MG63 (cell line): ENCODE data around the gene WNT9A. TPM values are rescaled to one million over a fixed set of nuclear protein-coding genes. Genes with fewer than 3 reads are reported as not detected.
"Not testable (repeated sequence)": the region's sequence is repeated elsewhere in the genome, so short reads cannot be mapped to it uniquely, and the experiment has no call there.

ENCODE experiments used
- DNase-seq: peaks from one replicate; pipeline ENCODE4 v3.0.0-alpha.2; 2020
- H3K27me3 ChIP-seq: fragments of 250-450 bp; sonication (Bioruptor Pico); 2 replicates; pipeline ENCODE4 v1.5.1; 2020; ENCODE audit warnings: mild to moderate bottlenecking, moderate library complexity
- H3K36me3 ChIP-seq: fragments of 250-450 bp; sonication (Bioruptor Pico); 2 replicates; pipeline ENCODE4 v1.5.1; 2020; ENCODE audit warnings: mild to moderate bottlenecking, moderate library complexity
- H3K4me3 ChIP-seq: fragments of 250-450 bp; sonication (Bioruptor Pico); 2 replicates; pipeline ENCODE4 v1.5.1; 2020; ENCODE audit warnings: mild to moderate bottlenecking, moderate library complexity
- H3K9me3 ChIP-seq: fragments of 250-450 bp; sonication (Bioruptor Pico); 2 replicates; pipeline ENCODE4 v1.5.1; 2020; ENCODE audit warnings: mild to moderate bottlenecking, moderate library complexity
- total RNA-seq: library from RNA; depleted of rRNA; stranded (reverse); fragments of >200 nt; shearing (Covaris generic); gene quantifications from 2 replicates; pipeline ENCODE4 v1.2.3, GENCODE V29; 2014; ENCODE audit warnings: low replicate concordance

WNT9A gene
- total RNA-seq, 1 experiment from 2014 or later = 11.3 TPM

DNA sequence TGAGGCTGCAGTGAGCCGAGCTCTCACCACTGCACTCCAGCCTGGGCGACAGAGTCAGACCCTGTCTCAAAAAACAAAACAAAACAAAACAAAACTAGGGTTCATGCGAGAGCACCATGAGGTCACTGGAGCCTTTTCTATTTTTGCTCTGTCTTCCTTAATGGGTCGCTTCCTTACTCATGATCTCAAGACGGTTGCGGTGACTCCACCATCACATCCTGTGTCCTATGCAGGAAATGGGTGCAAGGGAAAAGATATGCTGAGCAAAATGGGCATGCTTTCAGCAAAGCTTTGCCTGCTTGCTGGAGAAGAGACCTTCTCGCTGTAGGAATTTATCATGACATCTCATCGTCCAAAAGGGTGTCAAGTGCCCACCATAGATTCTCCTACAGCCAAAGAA is 36.4 kb downstream of the WNT9A start:
- Histone ChIP-seq H3K4me3 (no peak overlapping the region), H3K27me3 (no peaks in the 10 kb centered on the region), H3K9me3 (no peaks in the 10 kb centered on the region), H3K36me3 (no peaks in the 10 kb centered on the region)
- DNase-seq = no peak

DNA sequence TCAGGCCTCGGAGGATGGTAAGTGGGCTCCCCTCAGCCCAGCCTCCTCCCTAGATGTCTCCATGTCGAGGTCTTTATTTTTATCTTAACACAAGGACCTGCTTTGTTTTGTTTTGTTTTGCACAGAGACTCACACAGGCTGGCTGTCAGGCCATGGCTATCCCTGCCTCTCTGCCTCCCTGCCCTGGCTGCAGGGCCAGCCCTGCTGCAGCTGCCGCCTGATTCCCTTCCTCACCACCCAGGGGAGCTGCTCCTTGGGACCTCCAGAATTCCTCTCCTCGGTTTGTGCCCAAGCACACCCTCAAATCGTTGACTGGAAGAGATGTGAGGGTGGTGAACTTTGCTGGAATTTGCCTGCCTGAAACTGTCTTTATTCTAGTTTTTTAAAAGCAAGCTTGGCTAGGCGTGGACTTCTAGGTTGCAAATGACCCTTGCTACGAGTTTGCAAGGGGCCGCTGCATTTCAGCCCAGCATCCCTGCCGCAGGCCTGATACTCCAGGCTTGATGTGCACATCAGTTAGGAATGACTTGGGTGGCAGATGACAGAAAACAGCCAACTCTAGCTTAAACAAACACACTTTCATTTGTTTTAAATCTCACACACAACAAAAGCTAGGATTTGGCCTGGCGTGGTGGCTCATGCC is 37.1 kb downstream of the WNT9A start:
- Histone ChIP-seq H3K4me3 (no peak overlapping the region), H3K36me3 (no peaks in the 10 kb centered on the region), H3K9me3 (no peaks in the 10 kb centered on the region), H3K27me3 (no peaks in the 10 kb centered on the region)
- no peak for DNase-seq

- H3K36me3 ChIP-seq, DNase-seq: not testable (repeated sequence)
These were observed 37.8 kb downstream of the WNT9A start for GRCh38 chr1:227909923-227910328.

DNA sequence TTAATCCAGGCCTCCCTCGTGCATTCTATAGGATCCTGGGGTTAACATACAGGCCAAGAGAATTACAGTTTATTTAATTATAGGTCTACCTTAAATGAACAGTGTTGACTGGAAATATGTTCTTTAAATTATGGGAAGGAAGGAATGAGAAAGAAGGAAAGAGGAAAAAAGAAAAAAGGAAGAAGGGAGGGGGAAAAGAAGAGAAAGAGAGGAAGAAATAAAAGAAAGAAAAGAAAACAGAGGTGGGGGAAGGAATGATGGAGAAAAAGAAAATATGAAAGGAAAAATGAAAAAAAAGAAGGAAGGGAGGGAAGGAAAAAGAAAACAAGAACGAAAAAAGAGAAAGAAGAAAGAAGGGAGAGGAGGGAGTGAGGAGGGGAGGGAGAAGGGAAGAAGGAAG is 38.5 kb downstream of the WNT9A start:
- no peak for DNase-seq
- H3K4me3 ChIP-seq = no peak overlapping the region

More at GRCh38 chr1:227909923-227910328, 37.8 kb downstream of the WNT9A start:
- H3K4me3 ChIP-seq, H3K27me3 ChIP-seq, H3K9me3 ChIP-seq: not testable (repeated sequence)

DNA sequence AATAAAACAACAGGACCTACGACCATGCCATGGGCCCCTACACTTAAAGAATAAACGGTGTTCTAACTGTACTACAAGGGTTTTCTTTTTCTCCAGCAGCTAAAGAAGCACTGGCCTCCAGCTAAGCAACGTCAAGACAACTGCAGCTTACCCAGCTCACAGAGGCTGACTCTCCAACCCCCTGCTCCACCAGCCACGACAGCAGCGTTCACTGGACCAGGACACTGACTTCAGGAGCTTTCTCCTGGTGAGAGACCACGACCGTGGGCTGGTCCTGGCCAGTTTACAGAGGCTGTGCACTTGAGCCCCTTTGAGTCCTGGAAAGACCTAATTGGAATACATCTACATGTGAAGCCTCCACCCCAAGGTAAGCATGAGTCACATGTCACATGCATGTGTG is 39.4 kb downstream of the WNT9A start:
- H3K36me3 ChIP-seq = no peaks in the 10 kb centered on the region
- no peaks in the 10 kb centered on the region for H3K9me3 ChIP-seq
- no peak for DNase-seq
- H3K27me3 ChIP-seq = no peaks in the 10 kb centered on the region
- no peak overlapping the region for H3K4me3 ChIP-seq

More for the DNA sequence above, 38.5 kb downstream of the WNT9A start:
- no peaks in the 10 kb centered on the region for H3K36me3 ChIP-seq
- H3K9me3 ChIP-seq = no peaks in the 10 kb centered on the region
- H3K27me3 ChIP-seq = no peaks in the 10 kb centered on the region

DNA sequence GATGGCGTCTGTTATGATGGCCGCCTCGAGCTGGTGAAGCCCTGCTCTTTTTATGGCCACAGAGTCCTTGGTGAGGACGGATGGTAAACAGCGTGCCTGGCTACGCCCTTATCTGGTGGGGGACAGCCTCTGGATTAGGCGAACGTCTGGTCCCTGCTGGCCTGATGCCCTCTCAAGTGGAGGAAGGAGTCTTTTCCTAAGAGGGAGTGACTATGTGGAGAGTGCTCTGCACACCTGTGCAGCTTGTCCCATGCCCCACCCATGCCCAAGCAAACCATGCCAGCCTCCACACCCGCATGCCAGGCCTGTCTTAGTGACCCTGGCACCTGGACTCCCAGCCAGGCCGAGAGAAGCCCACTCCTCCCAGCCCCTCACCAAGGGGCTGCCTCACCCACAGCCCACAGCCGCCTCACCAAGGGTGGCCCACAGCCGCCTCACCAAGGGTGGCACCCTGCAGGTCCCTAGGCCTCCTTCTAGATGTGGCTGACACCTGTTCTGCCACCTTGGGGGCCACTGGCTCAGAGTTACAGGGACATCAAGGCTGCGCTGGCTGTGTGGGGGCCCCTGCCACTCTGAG is 40.2 kb downstream of the WNT9A start:
- Histone ChIP-seq H3K4me3 (no peak overlapping the region), H3K27me3 (no peaks in the 10 kb centered on the region), H3K9me3 (no peaks in the 10 kb centered on the region), H3K36me3 (no peaks in the 10 kb centered on the region)
- DNase-seq = no peak

DNA sequence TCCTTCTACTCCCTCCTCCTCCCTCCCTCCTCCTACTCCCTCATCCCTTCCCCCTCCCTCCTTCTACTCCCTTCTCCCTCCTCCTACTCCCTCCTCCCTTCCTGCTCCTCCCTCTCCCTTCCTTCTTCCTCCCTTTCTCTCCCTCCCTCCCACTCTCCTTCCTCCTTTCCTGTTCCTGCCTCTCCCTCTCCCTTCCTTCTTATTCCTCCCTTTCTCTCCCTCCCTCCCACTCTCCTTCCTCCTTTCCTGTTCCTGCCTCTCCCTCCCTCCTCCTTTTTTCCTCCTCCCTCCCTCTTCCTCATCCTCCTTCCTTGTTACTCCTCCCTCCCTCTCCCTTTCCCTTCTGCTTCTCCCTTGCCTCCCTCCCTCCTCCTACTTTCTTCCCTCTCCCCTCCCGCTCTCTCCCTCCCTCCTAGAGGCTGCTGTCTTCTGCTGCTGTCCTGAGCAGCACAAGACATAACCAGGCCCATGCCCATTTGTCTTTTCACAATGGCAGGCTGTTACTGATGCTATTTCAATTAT is 41.1 kb downstream of the WNT9A start:
- DNase-seq = no peak
- no peak overlapping the region for H3K4me3 ChIP-seq

DNA sequence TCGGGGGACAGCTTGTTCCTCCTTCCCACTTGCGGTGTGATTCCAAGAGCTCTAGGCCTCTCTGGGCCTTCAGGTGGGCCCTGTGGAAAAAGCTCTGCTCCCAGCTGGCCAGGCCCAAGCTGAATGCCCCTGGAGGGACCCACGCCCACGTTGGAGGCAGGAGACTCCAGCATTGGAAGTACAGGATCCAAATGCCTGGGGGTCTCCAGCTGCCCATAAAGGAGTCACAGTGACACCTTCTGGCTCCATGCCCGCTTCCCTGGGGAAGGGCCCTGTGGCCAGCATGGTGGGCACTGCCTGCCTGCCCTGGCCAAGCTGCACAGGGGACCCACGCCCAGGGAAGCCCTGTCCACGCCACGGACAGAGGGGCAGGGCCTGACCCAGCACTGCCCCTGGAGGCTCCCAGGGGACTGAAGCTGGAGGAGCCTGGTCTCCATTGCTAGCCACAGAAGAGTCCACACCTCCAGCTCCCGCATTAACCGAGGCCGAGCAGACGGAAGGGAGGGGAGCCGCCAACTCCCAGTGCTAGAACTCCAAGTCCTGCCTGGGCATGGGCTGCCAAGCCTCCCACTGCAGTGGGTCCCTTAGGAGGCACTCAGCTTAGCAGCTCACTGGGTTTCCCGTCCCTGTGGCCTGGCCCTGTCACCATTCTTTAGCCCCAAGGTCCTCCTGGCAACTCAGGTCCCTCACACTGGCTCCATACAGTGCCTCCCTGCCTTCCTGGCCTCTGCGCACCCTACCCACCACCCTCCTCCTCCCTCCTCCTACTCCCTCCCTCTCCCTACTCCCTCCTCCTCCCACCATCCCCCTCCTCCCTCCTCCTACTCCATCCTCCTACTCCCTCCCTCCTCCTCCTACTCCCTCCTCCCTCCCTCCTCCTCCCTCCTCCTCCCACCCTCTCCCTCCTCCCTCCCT is 41.9 kb downstream of the WNT9A start:
- H3K9me3 ChIP-seq = no peaks in the 10 kb centered on the region
- no peaks in the 10 kb centered on the region for H3K27me3 ChIP-seq
- no peak overlapping the region for H3K4me3 ChIP-seq
- DNase-seq = no peak
- no peaks in the 10 kb centered on the region for H3K36me3 ChIP-seq

More for the DNA sequence above, 41.1 kb downstream of the WNT9A start:
- no peaks in the 10 kb centered on the region for H3K9me3 ChIP-seq
- H3K27me3 ChIP-seq = no peaks in the 10 kb centered on the region
- no peaks in the 10 kb centered on the region for H3K36me3 ChIP-seq

- Histone ChIP-seq H3K36me3 (no peaks in the 10 kb centered on the region), H3K27me3 (no peaks in the 10 kb centered on the region), H3K4me3 (no peak overlapping the region), H3K9me3 (no peaks in the 10 kb centered on the region)
- DNase-seq = no peak
These were observed 43.0 kb downstream of the WNT9A start for GRCh38 chr1:227904541-227905335.

DNA sequence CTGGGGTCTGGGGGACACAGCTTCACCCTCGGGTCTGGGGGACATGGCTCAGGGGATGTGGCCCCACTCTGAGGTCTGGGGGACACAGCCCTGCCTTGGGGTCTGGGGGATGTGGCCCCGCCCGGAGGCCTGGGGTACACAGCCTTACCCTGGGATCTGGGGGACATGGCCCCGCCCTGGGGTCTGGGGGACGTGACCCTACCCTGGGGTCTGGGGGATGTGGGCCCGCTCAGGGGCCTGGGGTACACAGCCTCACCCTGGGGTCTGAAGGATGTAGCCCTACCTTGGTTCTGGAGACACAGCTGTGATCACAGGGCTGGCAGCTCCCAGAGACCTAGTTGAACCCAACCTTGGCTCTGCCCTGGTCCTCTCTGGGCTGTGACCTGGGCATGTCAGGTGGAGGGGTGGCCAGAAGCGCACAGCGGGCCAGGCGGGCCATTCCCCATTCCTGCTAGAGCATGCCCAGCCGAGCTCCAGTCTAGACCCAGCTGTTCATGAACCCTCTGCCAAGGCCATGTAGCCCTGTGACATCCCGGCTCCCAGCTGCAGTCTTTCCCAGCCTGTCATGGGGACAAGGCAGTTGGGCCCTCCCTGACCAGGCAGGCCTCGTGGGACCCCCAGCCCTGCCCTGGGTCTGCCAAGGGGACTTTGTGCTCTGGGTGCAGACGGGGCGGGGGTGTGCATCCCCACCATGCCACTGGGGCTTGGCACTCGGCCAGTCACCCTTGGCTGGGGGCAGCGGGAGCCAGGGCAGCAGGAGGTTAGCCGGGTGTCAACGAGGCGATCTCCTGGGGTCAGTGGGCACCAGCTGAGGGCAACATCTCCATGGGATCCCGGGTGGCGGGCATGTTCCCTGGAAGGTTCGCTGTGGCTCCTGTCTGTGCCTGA is 43.9 kb downstream of the WNT9A start:
- no peak for DNase-seq
- Histone ChIP-seq H3K27me3 (no peaks in the 10 kb centered on the region), H3K4me3 (no peak overlapping the region)

DNA sequence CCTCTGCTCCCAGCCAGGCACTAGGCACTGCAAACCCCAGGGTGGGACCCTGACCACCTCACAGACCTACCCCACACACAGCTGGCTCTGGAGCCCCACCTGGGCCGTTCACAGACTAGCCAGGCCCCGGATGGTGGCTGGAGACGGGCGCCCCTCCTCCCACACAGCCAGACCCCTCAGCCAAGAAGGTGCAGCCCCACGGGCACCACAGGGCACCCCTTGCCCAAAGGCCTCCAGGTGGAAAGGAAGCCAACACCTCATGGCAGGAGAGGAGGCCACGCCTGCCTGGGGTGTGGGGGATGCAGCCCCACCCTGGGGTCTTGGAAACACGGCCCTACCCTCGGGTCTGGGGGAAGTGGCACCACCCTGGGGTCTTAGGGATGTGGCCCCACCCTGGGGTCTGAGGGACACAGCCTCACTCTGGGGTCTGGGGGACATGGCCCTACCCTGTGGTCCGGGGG is 44.6 kb downstream of the WNT9A start:
- Histone ChIP-seq H3K4me3 (no peak overlapping the region), H3K27me3 (no peaks in the 10 kb centered on the region), H3K9me3 (no peaks in the 10 kb centered on the region), H3K36me3 (no peaks in the 10 kb centered on the region)
- no peak for DNase-seq

More for the DNA sequence above, 43.9 kb downstream of the WNT9A start:
- Histone ChIP-seq H3K9me3 (no peaks in the 10 kb centered on the region), H3K36me3 (no peaks in the 10 kb centered on the region)

DNA sequence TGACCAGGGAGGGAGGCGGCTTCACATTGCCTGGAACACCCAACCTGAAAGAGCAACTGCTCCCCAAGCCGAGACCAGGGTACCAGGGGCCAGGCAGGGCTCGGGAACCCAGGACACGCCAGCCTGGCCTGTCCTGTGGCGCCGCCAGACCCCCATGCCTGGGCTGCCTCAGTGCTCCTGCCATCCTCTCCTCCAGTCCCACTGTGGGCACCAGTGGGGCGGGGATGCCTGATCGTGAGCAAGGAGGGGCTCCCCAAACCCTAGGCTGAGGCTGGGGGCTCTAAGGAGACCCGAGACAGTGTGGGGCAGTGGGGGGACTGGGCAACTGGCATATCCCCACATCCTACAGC is 45.1 kb downstream of the WNT9A start:
- no peak for DNase-seq
- H3K36me3 ChIP-seq = no peaks in the 10 kb centered on the region
- no peaks in the 10 kb centered on the region for H3K27me3 ChIP-seq
- H3K9me3 ChIP-seq = no peaks in the 10 kb centered on the region
- no peak overlapping the region for H3K4me3 ChIP-seq

DNA sequence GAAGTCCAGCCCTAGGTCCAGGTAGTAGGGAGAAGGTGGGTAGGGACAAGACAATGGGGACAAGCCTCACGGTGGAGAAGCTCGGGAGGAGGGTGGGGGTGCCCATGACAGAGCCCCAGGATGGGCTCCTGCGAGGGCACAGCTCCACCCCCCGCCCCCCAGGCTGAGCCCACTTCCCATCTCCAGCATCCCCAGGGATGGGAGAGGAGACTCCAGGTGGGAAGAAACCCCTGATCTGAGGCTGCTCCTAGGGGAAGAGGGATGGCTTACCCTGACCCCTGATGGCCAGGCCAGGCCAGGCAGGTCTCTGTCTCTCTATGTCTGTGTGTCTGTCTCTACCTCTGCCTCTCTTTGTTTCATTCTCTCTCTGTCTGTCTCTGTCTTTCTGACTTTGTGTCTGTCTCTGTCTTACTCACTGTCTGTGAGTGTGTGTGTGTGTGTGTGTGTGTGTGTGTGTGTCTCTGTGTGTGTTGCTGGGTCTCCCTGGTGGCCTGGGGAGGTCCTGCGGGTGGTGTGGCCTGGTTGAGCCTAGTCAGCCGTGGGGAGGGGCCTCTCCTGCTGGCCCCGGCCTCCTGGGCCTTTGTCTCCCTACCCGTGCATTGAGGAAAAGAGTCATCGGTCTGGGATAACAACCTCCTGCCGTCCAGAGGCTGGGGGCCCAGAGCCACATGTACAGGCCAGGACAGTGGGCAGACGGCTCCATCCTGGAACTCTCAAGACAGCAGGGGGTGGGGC is 45.7 kb downstream of the WNT9A start:
- DNase-seq = peak; percentile 66
- H3K36me3 ChIP-seq = no peaks in the 10 kb centered on the region
- H3K9me3 ChIP-seq = no peaks in the 10 kb centered on the region
- H3K27me3 ChIP-seq = no peaks in the 10 kb centered on the region
- no peak overlapping the region for H3K4me3 ChIP-seq

DNA sequence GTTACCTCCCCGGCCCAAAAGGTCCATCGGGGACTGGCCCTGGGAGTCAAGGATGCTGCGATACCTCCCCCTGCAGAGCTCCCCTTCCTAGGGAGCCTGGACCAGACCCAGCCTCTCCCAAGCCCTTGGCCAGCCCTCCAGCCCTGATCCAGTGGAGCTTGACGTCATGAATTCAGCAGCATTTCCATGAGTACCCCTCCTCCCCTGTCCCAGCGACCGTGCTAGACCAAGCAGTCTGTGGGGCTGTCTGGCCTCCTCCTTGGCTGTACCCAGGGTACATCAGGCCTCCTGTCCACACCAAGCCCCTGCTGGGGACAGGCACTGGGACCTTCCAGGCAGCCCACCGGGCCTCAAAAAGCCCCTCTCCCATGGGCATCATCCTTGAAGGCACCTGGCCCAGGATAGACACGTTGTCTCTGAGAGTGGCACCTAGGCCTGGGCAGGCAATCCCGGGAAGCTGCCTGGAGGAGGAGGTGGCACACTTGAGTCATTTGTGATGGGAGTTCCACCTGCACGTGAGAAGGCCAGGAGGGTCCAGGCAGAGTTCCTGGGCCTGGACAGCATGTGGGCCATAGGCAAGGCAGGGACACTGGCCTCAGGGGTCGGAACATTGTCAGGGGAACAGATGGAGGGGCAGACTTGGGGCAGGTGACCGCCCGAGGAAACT is 46.4 kb downstream of the WNT9A start:
- no peaks in the 10 kb centered on the region for H3K27me3 ChIP-seq
- H3K36me3 ChIP-seq = no peaks in the 10 kb centered on the region
- no peaks in the 10 kb centered on the region for H3K9me3 ChIP-seq
- no peak overlapping the region for H3K4me3 ChIP-seq
- no peak for DNase-seq

GRCh38 chr1:227900571-227901051 is 47.1 kb downstream of the WNT9A start:
- DNase-seq = no peak
- Histone ChIP-seq H3K4me3 (no peak overlapping the region), H3K36me3 (no peaks in the 10 kb centered on the region), H3K9me3 (no peaks in the 10 kb centered on the region), H3K27me3 (no peaks in the 10 kb centered on the region)
